Fibroblast of lung (primary cell): ENCODE measurements around the gene SART3. TPM values are rescaled to one million over a fixed set of nuclear protein-coding genes. Genes with fewer than 3 reads are reported as not detected.

Experiments
- DNase-seq, 2 donors: peaks; one replicate each; pipeline versions ENCODE4 v3.0.0 to v3.0.0-alpha.2; 2010; ENCODE audit warnings: low read depth in 2 of 2
- H2AFZ ChIP-seq: 2 replicates; pipeline ENCODE4 v1.5.1; 2012; ENCODE audit warnings: low read length, control low read depth, inconsistent platforms
- H3K27ac ChIP-seq: 2 replicates; pipeline ENCODE4 v1.5.1; 2011; ENCODE audit warnings: low read length, control low read depth; ENCODE audit not compliant: insufficient read depth
- H3K27me3 ChIP-seq: 2 replicates; pipeline ENCODE4 v1.5.1; 2011; ENCODE audit warnings: mild to moderate bottlenecking, low read length; ENCODE audit not compliant: control insufficient read depth, insufficient read depth
- H3K36me3 ChIP-seq: 2 replicates; pipeline ENCODE4 v1.5.1; 2011; ENCODE audit warnings: low read length; ENCODE audit not compliant: control insufficient read depth, insufficient read depth
- H3K4me1 ChIP-seq: 2 replicates; pipeline ENCODE4 v1.5.1; 2011; ENCODE audit warnings: low read length; ENCODE audit not compliant: control insufficient read depth, insufficient read depth; ENCODE audit errors: extremely low read depth
- H3K4me2 ChIP-seq: 2 replicates; pipeline ENCODE4 v1.5.1; 2011; ENCODE audit warnings: low read length, control low read depth; ENCODE audit not compliant: insufficient read depth; ENCODE audit errors: extremely low read depth
- H3K4me3 ChIP-seq, 4 experiments: fragments of 200-600 bp in 1 of 4; sonication (generic) in 1 of 4; replicated peaks in 1 of 4; 2 replicates each; pipeline ENCODE4 v1.5.1; 2011 to 2016; ENCODE audit warnings: low read length in 4 of 4, low read depth in 3 of 4, mild to moderate bottlenecking in 3 of 4, control low read depth in 2 of 4, inconsistent platforms in 1 of 4, mixed read lengths in 1 of 4; ENCODE audit not compliant: insufficient read depth in 1 of 4; ENCODE audit errors: control extremely low read depth in 1 of 4
- H3K79me2 ChIP-seq: 2 replicates; pipeline ENCODE4 v1.5.1; 2012; ENCODE audit warnings: mild to moderate bottlenecking, low read length, inconsistent platforms; ENCODE audit not compliant: control insufficient read depth, insufficient read depth
- H3K9ac ChIP-seq: 2 replicates; pipeline ENCODE4 v1.5.1; 2011; ENCODE audit warnings: mild to moderate bottlenecking, low read length, control low read depth; ENCODE audit not compliant: insufficient read depth
- H3K9me3 ChIP-seq: 2 replicates; pipeline ENCODE4 v1.5.1; 2012; ENCODE audit warnings: low read depth, low read length; ENCODE audit not compliant: control insufficient read depth, insufficient read depth
- H4K20me1 ChIP-seq: 2 replicates; pipeline ENCODE4 v1.5.1; 2011; ENCODE audit warnings: low read length; ENCODE audit not compliant: control insufficient read depth, insufficient read depth; ENCODE audit errors: extremely low read depth
- EZH2 ChIP-seq: IDR thresholded peaks from 2 replicates; pipeline ENCODE4 v1.5.1; 2012; ENCODE audit warnings: low read length, control low read depth, mild to moderate bottlenecking; ENCODE audit errors: missing control alignments
- polyA plus RNA-seq, 2 donors: library from polyadenylated mRNA; depleted of rRNA in 1 of 2; stranded (reverse) in 1 of 2; unstranded in 1 of 2; fragments of >200 nt; gene quantifications; 2 replicates each; pipeline ENCODE4 v1.2.1, GENCODE V29; 2011 to 2012; ENCODE audit warnings: missing spikeins in 1 of 2
- total RNA-seq: library from RNA; depleted of rRNA; stranded (reverse); fragments of >200 nt; gene quantifications from 2 replicates; pipeline ENCODE4 v1.2.1, GENCODE V29; 2014
- TF ChIP-seq, protein P1 (sequence below), 2 donors: IDR thresholded peaks in 1 of 2; conservative IDR thresholded peaks in 1 of 2; 1 replicate in 1 of 2; 2 replicates in 1 of 2; pipeline ENCODE4 v1.5.1; 2011 to 2012; ENCODE audit warnings: low read length in 2 of 2, control low read depth in 1 of 2, inconsistent platforms in 1 of 2, low read depth in 1 of 2, mild to moderate bottlenecking in 1 of 2

The SART3 gene
- total and polyA plus RNA-seq, 2 donors (not counting 1 experiment from before 2014, with no cell fraction given): 15.5 to 157 TPM

DNA sequence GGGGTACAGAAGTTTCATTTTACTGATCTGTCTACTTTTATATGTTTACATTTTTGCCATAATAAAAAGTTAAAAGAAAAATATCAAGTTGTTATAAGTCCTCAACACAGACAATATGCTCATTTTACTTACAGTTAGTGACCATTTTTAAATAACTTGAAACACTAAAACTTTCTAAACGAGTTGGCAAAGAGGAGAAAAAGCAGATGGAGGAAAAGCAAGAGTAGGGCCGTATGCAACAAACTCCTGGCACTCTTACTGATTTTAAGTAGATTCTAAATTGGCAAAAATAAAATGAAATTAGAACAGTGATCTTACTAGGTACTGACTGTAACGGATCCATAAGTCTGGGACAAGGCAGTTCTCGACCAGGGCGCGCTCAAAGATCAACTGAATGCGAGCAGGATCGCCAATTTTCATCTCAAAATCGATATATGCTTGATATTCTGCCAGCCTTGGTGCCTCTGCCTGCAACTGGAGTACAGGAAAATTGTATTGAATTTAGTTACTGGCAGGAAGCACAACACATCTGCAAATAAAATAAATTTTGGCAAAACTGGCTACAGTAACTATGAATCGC is 22.3 kb downstream of the SART3 start:
- H3K9ac ChIP-seq: no peak overlapping the region
- DNase-seq: no peak
- no peak overlapping the region for H3K27ac ChIP-seq
- H3K4me2 ChIP-seq: no peak overlapping the region
- peaks cover 1% of the 10 kb centered on the region for H4K20me1 ChIP-seq
- peaks cover 10% of the 10 kb centered on the region for H3K36me3 ChIP-seq
- peaks cover 9% of the 10 kb centered on the region for H3K79me2 ChIP-seq
- no peak overlapping the region for H3K4me3 ChIP-seq
- H2AFZ ChIP-seq: no peak overlapping the region
- H3K9me3 ChIP-seq: no peaks in the 10 kb centered on the region
- no peaks in the 10 kb centered on the region for H3K4me1 ChIP-seq
- TF ChIP-seq EZH2: no peak
- TF ChIP-seq, protein P1, sequence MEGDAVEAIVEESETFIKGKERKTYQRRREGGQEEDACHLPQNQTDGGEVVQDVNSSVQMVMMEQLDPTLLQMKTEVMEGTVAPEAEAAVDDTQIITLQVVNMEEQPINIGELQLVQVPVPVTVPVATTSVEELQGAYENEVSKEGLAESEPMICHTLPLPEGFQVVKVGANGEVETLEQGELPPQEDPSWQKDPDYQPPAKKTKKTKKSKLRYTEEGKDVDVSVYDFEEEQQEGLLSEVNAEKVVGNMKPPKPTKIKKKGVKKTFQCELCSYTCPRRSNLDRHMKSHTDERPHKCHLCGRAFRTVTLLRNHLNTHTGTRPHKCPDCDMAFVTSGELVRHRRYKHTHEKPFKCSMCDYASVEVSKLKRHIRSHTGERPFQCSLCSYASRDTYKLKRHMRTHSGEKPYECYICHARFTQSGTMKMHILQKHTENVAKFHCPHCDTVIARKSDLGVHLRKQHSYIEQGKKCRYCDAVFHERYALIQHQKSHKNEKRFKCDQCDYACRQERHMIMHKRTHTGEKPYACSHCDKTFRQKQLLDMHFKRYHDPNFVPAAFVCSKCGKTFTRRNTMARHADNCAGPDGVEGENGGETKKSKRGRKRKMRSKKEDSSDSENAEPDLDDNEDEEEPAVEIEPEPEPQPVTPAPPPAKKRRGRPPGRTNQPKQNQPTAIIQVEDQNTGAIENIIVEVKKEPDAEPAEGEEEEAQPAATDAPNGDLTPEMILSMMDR (conservative IDR thresholded peaks at IDR 0.05 in 1 of 2, IDR thresholded peaks at IDR 0.05 in 1 of 2; ENCODE audit: low read depth in 1 of 2, low read length in 2 of 2): no peak
- H3K27me3 ChIP-seq: no peaks in the 10 kb centered on the region

- Histone ChIP-seq H3K4me2 (no peak overlapping the region), H3K27ac (no peak overlapping the region), H3K36me3 (peaks cover 7% of the 10 kb centered on the region), H3K9me3 (no peaks in the 10 kb centered on the region), H4K20me1 (peaks cover 1% of the 10 kb centered on the region), H2AFZ (no peak overlapping the region), H3K4me3 (no peak overlapping the region), H3K4me1 (no peaks in the 10 kb centered on the region), H3K27me3 (no peaks in the 10 kb centered on the region), H3K79me2 (peaks cover 7% of the 10 kb centered on the region), H3K9ac (no peak overlapping the region)
- TF ChIP-seq, protein P1 (conservative IDR thresholded peaks at IDR 0.05 in 1 of 2, IDR thresholded peaks at IDR 0.05 in 1 of 2; ENCODE audit: low read depth in 1 of 2, low read length in 2 of 2): no peak
- TF ChIP-seq EZH2: no peak
- no peak for DNase-seq
These were observed 22.8 kb downstream of the SART3 start for GRCh38 chr12:108538146-108538545.

DNA sequence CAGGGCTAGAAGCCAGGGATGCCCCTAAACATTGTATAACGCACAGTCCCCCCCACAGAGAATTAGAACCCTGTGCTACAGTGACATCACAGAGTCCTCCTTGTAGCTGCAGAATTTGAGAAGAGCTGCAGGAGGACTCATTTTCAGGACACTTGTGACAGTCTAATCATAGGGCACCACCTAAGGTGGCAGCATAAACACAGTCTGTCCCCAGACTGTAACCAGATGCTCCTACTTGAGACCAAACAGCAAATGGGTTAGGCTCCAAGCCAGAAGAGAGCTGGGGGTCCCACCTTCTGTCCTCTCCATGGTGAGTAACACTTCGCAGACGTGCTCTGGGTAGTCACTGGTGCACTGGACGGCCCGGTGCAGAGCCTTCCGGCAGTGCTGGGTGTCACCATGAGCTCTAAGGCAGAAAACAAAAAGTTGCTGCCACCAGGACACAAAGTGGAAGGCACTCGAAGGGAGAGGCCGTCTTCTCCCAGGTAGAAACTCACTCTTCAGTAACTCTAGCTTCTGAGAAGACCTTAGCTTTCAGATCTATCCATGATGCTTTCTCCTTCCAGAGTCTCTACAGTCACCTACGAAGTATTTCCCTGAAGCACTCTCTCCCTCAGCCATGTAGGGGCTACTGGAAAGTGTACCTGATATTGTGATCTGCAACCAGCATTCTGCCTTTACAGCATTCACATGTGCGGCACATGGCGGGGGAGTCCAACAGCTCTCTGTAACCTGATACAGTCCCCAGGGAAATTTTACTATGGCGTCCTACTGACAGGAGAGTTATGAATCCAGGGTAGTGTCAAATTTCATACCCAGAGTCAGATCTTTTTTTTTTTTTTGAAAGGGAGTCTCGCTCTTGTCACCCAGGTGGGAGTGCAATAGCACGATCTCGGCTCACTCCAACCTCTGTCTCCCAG is 28.8 kb downstream of the SART3 start:
- Histone ChIP-seq H3K79me2 (no peaks in the 10 kb centered on the region), H2AFZ (no peak overlapping the region), H4K20me1 (no peaks in the 10 kb centered on the region), H3K4me1 (no peaks in the 10 kb centered on the region), H3K9me3 (no peaks in the 10 kb centered on the region), H3K36me3 (peaks cover 13% of the 10 kb centered on the region), H3K27me3 (no peaks in the 10 kb centered on the region), H3K4me2 (no peak overlapping the region), H3K9ac (no peak overlapping the region), H3K4me3 (no peak overlapping the region), H3K27ac (no peak overlapping the region)
- no peak for DNase-seq
- no peak for TF ChIP-seq EZH2
- TF ChIP-seq, protein P1 (conservative IDR thresholded peaks at IDR 0.05 in 1 of 2, IDR thresholded peaks at IDR 0.05 in 1 of 2; ENCODE audit: low read depth in 1 of 2, low read length in 2 of 2): no peak
